COLO668 (cell line): Measurements from ENCODE around the gene BEST1.

Source experiments
- DNase-seq: peaks from one replicate; lab custom pipeline; 2025; ENCODE audit not compliant: unreplicated experiment; lab: John Stamatoyannopoulos, UW

Gene BEST1

DNA sequence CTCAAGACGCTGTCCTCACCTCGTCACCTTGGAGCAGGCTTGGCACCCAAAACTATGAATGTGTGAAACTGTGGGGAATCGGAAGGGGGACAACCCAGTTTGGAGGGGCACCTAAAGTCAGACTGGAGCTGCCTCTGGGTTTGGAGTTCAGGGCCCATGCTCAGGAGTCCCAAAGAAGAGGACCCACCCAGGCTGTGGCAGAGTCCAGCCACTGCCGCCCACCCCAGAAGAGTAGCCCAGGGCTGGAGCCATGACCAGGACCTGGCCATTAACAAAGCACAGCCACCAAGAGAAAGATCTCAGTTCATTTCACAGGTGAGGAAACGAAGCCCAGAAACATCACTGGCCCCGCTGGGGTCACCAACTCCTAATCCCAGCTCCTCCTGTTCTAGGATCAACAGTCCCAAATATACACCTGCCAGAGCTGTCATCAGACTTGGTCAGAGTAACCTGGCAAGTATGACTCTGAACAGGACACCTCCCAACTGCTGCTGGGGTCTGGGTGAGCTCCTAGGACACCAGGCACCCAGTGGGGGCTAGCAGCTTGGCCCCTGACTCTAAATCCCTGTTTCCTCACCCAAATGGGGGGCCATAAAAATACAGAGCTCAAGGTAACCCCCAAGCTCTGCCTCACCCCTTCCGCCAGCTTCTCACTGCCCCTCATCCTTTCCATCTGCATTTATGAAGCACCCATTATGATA, 35.5 kb upstream of the BEST1 start:
- DNase-seq, result no peak

DNA sequence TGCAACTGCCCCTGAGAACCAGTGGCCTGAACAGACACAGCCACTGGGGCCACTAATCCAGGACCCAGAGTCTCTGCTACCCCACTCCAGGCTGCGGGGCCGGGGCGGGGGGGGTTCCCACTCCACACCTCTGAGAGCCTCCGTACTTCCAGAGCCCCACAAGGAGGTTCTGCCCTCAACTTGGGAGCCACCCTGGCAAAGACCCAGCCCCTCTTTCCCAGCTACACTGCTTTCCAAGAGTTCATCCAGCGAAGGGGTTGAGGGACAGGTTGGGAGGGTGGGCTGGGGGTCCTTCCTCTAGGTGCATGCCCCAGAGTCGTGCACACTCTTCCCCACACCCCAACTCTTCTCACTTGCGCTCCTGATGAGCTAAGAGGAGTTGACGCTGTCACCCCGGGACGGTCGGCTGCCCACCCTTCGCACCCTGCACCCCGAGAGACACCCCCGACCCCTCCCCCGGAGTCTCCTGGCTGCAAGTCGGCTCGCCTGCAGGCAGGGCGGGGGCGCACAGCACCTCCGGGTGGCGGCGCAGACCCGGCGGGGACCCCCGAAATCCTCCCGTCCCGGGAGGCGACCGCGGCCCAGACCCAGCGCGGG, 33.3 kb upstream of the BEST1 start:
- DNase-seq, result no peak

DNA sequence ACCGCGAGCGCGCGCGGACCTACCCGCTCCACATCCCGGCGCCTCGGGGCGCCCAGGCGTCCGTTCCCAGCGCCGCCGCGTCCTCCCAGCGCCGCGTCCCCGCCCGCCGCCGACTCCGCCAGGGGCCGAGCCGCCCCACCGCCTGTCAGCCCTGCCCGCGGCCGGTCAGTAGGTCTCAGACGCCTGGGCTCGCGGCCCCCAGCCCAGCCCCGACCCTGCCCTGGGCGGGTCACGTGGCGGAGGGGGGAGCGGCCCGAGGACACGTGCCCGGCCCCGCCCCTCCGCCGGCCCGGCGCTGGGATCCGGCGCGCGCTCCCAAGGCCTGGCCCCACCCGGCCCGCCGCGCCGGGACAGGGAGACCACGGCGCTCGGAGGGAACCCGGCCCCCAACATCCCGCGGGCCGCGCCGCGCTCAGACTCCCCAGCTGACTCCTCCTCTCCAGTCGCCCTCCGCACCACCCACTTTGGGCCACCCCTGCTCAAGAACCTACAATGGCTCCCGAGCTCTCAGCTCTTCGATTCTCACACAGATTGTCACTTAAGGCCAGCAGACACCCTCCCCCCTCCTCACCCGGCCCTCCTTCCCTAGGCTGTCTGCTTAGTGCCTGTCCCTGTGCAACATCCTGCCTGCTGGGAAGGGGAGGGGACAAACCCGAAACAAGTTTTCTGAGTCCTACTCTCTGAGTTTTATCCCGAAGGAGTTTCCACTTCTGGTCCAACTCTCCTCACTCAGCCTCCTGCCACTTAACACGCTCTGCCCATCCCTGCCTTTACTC, 32.6 kb upstream of the BEST1 start, which contains the start of gene RAB3IL1:
Gene RAB3IL1, minus strand, starts transcription at position 233 of the 776 bp plus-strand sequence. Its CDS starts 199 bp downstream, at position 34.
- DNase-seq, result peak; percentile 16

DNA sequence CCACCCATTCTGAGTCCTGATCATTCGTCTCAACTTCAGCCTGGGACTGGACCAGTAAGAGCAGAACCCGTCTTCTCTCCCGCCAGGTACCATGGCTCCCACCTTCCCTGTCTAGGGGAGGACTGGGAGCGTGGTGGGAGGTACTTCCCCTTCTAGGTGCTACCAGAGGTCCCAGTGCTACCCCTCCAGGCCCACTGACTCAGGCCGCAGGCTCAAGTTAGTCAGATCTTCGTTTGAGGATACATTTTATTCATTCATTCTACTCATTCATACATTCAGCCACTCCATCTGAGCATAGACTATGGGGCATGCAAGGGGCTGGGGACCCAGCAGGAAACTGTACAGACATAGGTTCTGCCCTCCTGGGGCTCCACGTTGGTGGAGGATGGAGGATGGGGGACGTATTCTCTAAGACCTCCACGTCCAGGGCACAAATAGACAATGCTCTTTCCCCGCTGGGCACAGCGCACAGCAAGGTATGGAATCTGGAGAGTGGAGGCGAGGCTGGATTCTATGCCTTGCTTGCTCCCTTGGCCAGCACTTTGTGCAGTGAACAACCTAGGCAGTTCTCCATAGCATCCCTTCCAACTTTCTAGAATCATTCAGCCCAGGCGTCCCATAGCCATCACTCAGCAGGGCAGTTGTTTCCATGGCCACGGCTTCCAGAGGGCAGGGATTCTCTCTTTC, 31.8 kb upstream of the BEST1 start:
- no peak for DNase-seq

DNA sequence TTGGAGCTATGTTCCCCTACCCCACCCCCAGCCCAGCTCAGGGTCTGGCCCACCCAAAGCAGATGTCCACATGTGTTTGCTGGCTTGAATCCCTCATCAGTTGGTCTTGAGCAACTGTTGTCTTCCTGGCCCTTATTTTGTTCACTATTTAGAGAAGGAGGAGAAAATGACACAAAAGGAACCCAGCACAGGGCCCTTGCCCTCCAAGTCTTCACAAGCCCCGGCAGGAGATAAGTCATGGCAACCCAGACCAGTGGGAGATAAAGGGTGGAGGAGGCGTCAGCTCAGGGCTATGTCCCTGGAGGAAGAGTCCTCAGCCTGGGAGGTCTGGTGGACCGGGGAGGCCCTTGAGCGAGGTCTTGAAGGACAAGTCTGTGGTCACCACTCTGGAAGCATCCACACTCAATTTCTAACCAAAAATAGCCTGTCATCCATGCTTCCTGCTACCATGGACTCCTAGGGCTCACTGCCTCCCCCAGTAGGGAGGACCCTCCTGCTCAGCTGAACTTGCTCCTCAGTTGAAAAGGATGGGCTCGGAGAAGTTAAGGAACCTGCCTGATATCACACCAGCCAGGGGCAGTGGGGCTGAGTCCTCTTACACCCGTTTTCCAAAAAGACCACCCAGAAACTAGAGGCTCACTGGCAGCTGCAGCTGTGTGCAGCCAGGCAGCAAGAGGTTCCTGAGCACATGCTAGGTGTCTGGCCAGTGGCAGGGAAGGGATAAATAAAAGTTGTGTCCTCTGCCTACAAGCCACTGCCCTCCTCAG, 31.0 kb upstream of the BEST1 start:
- no peak for DNase-seq

DNA sequence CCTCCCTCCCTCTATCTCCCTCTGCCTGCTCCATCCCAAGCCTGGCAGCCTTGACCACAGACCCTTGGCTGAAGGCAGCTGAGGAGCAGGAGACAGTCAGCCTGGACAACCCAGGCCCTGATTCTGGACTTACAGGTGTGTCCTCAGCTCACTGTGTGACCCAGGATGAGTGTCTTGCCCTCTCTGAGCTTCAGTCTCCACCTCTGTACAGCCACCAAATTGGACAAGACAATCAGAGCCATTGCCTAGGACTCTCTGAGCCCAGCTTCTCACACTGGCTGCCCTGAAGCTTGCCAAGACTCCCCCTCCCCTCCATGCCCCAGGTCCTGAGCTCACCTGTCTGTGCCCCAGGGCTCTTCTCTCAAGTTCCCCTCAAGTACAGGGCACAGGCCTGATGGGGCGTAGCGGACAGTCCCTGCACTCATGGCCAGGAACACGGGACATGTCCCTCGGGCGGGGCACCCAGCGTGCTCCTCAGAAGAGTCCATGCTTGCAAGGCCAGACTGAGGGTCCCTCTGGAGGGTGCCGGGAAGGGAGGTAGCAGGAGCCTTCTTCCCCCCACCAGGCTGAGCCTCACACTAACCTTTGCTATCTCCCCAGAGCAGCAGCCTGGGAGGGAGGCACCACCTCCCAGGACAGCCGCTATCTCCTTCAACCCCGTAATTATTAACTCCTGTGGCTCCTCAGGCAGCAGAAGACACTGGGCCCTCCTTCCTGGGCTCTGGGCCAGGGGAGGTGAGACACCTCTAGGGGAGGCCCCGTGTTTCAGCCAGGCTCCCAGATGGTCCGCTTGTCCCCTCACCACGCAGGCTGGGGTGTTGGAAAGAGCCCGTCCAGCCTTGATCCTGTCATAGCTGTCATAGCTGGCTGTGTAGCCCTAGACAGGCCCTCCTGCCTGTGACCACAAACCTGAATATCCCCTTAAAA, 30.2 kb upstream of the BEST1 start:
- DNase-seq, result no peak

DNA sequence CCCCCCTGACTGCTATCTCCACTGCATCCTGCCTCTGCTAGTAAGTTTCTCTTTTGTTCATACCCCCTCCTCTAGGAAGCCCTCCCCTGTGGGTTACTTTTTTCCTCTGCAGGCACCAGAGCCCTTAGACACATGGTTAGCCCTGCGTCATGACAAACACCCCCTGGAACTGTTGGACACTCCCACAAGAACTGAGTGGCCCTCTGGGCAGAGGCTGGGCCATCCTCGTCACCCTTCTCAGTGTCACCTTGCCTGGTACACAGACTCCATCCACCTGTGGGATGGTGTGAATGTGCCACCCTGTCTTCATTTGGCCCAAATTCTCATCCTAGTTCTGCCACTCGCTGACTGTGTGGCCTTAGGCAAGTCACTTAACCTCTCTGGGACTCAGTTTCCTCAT, 28.7 kb upstream of the BEST1 start:
- DNase-seq, result no peak

DNA sequence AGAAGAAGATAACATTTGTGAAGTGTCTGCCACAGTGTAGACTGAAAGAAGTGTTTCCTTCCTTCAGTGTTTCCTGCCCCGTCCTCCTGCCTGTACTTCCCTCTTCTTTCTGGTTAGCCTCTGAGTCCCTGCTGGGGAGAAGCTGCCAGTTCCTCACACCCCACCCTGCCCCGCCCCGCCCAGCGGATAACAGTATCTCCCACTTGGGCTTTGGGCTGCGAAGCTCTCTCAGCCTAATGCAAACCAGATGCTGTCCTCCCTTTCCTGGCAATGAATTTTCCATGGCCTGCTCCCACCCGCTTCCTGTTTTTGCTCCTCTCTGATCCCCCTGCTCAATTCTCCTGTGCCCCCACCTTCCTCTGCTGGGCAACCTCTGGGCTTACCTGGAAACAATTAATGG, 27.6 kb upstream of the BEST1 start:
- no peak for DNase-seq

DNA sequence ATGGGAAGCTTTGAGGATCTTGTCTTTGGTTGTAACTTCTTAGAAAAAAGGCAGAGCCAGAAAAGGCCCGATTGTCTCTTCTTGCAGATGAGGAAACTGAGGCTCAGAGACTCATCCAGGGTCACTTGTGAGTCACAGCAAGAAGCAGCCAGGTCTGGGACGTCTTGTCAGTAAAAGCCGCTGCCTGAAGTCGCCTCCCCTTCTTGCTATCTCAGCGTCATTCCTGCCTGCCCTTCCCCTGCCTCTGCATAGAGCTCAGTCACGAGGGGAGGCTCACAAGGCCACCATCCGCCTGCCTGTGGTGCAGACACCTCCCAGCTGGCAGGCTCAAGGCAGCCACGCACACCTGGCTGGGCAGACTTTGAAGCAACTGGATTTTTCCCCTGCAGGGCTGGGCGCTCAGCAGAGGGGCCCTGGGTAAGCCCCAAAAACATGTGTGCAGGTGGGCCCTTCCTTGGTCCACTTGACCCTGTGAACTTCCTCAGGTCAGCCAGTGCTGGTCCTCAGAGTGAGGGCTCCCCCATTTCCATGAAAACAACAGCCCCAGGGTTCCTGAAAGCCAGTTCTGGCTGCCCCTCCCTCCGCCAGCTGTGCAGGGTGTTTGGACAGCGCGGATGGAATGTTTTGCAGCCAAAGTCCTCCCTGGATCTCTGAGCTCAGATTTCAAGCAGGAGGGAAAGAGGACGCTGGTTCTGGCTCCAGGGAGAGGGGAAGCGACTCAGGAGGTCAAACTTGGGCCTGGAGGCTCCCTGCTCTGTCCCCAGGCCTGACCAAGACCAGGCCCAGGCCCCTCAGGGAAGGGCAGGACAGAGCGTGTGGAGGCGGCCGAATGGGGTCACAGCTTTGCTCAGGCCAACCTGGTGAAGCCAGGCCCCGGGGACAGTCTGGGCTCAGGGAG, 26.7 kb upstream of the BEST1 start:
- peak; percentile 15 for DNase-seq

DNA sequence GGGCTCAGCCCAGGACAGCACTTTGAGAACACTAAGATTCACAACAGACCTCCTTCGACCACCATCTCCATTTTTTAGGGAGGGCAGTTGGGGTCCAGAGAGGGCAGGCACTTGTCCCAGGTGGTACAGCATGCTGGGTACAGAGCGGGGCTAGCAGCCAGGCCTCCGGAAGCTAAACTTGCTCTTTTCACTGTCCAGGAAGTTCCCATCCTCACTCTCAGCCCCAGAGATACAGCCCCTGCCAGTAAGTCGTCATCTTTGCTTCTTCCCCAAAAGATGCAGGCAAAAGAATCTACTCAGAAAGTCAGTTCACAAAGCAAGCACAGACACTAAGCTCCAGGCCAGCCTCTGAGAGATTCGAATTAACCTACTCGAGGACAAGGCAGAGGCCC, 26.1 kb upstream of the BEST1 start:
- no peak for DNase-seq

DNA sequence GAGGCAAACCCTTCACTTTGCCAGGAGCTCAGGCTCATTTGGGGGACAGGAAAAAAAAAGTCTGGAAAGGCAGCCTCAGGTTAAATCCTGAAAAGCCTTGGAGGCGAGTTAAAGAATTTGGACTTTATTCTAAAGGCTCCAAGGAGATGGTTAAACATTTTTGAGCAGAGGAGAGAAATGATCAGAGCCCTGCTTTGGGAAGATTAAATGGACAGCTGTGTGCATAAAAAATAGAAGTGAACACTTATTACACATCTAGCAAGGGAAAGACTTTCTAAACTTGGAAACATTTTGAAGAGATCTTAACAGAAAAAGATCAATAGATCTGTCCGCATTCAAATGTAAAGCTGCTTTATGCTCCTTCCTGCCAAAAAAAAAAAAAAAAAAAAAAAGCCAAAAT, 24.4 kb upstream of the BEST1 start:
- no peak for DNase-seq

DNA sequence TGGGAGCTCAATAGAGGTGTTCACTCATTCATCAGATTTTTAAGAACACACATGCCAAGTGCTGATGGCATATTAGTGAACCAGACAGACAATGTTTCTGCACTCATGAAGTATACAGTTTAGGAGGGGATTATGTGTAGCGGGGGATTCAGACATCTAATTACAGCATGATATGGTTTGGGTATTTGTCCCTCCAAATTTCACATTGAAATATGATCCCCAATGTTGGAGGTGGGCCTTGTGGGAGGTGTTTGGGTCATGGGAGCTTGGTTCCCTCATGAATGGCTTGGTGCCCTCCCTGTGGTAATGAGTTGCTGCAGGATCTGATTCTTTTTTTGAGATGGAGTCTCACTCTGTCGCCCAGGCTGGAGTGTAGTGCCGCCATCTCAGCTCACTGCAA, 23.9 kb upstream of the BEST1 start:
- DNase-seq, result no peak

DNA sequence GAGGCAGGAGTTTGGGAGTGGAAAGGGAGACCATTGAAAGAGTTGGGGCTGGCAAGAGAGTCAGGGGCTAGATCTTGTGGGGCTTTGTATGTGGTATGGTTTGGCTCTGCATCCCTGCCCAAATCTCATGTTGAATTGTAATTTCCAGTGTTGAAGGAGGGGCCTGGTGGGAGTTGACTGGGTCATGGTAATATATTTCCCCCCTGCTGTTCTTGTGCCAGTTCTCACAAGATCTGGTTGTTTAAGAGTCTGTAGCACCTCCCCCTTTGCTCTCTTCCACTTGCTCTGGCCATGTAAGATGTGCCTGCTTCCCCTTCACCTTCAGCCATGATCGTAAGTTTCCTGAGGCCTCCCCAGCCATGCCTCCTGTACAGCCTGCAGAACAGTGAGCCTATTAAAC, 22.6 kb upstream of the BEST1 start:
- no peak for DNase-seq

DNA sequence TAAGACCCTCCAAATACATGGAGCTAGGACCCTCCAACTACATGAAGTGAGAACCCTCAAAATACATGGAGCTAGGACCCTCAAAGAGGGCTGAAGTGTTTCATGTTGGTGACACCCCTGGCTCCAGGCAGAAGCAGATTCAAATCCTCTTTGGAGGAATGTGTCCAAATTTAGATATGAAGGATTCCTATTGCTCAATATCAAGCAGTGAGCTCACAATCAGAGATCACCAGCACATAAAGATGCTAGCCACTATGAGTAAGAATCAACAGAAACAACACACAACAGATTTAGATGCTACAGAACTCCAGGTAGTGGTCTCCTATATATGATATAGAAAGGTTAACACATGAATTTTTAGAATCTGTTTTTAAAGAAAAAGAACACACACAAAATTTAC, 21.5 kb upstream of the BEST1 start:
- DNase-seq, result no peak

DNA sequence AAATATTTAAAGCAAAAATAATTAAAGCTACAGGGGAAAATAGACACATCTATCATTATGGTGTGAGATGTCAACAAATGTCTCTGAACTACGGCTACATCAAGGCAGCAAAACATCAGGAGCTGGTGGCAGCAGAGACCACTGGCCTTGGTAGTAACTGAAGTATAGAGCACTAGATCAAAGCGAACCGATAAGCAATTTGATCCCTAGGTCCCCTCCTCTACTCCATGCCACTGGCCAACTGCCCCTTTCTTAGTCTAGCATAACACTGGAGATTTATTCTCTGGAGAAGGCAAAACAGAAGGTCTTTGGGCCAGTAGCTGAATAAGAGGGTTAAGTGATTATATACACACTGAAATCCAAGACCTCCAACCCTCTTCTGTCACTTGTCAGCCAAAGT, 19.2 kb upstream of the BEST1 start:
- DNase-seq, result no peak

DNA sequence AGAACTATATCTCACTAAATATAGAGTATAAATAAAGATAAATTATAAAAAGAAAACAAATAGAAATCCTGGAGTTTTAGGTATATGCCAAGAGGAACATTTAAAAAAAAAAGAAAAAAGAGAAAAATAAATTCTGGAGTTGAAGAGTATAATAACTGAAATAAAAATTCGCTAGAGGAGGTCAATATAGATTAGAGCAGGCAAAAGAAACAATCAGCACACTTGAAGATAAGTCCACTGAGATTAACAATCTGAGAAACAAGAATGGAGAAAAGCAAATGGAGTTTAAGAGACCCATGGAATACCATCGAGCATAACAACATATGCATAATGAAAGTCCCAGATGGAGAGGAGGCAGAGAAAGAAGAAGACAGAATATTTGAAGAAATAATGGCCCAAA, 14.3 kb upstream of the BEST1 start:
- no peak for DNase-seq

DNA sequence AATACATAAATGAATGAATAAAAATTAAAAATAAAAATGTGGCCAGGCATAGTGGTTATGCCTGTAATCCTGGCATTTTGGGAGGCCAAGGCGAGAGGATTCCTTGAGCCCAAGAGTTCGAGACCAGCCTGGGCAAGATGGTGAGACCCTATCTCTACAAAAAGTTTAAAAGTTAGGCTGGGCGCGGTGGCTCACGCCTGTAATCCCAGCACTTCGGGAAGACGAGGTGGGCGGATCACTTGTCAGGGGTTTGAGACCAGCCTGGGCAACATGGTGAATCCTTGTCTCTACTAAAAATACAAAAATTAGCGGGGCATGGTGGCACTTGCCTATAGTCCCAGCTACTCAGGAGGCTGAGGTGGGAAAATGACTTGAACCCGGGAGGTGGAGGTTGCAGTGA, 9.7 kb upstream of the BEST1 start:
- no peak for DNase-seq

DNA sequence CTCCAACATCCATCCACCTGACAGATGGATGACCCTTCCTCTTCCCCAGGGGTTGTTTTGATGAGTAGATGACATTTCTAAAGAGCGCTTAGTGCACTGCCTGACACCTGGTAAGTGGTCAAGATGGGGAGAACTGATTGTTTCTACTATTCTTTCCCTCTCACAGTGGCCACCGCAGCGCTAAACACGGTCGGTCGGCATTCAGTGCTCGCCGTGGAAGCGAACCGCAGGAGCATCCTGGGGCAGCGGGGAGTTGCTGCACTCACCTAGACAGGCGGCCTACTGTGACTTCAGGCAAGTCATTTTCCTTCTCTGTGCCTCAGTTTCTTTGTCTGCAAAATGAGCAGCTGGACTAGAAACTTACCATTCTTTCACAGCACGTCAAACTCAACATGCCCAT, 5.0 kb upstream of the BEST1 start:
- DNase-seq, result no peak

DNA sequence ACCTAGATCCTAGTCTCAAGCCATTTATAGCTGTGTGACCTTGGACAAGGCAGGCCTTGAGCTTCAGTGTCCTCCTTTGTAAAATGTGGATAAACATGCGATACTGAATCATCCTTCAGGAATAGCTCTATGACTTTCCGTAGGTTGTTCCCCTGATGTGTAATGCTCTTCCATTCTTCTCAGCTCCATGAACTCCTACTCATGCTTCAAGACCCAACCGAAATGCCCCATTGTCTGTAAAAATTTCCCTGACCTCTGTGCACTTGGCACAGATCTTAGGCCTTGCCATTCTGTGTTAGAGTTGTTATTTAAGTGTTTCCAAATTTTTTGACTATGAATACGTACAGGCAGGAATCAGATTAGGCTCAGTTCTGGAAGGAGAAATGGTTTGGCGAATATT, 3.3 kb upstream of the BEST1 start:
- DNase-seq, result no peak
